Kidney capillary endothelial cell (primary cell): ENCODE measurements around the gene CRYBA1.
"Not testable (repeated sequence)": the region's sequence is repeated elsewhere in the genome, so short reads cannot be mapped to it uniquely, and the experiment has no call there.

Source experiments
- DNase-seq: peaks from one replicate; pipeline ENCODE4 v3.0.0-alpha.2; 2018; ENCODE audit warnings: low spot score

The CRYBA1 gene

GRCh38 chr17:29238133-29238850 lies 8.4 kb upstream of the CRYBA1 start:
- no peak for DNase-seq

GRCh38 chr17:29240477-29240876 lies 6.2 kb upstream of the CRYBA1 start:
- DNase-seq, result no peak

- DNase-seq, result peak; percentile 97
Measured at GRCh38 chr17:29240968-29241963, 5.4 kb upstream of the CRYBA1 start.

GRCh38 chr17:29242051-29242450 lies 4.6 kb upstream of the CRYBA1 start:
- DNase-seq, result no peak

GRCh38 chr17:29242790-29243189 lies 3.9 kb upstream of the CRYBA1 start:
- DNase-seq, result no peak

GRCh38 chr17:29243792-29244191 lies 2.9 kb upstream of the CRYBA1 start:
- DNase-seq, result no peak

GRCh38 chr17:29245401-29245800 lies 1.3 kb upstream of the CRYBA1 start:
- no peak for DNase-seq

- DNase-seq, result no peak
Measured at GRCh38 chr17:29247219-29247618, 560 bp downstream of the CRYBA1 start.

- DNase-seq, result no peak
Measured at GRCh38 chr17:29248845-29249244, 2.2 kb downstream of the CRYBA1 start.

- no peak for DNase-seq
Measured at GRCh38 chr17:29250666-29251065, 4.0 kb downstream of the CRYBA1 start.

- DNase-seq, result no peak
Measured at GRCh38 chr17:29251184-29251583, 4.5 kb downstream of the CRYBA1 start.

- peak; percentile 25 for DNase-seq
Measured at GRCh38 chr17:29252101-29252791, 5.6 kb downstream of the CRYBA1 start.

- no peak for DNase-seq
Measured at GRCh38 chr17:29253037-29253436, 6.4 kb downstream of the CRYBA1 start.

- DNase-seq, result no peak
Measured at GRCh38 chr17:29255926-29256522, 9.4 kb downstream of the CRYBA1 start.

GRCh38 chr17:29256735-29257466 lies 10.2 kb downstream of the CRYBA1 start:
- no peak for DNase-seq

- DNase-seq, result no peak
Measured at GRCh38 chr17:29257756-29258155, 11.1 kb downstream of the CRYBA1 start.

GRCh38 chr17:29263916-29264315 lies 17.3 kb downstream of the CRYBA1 start:
- no peak for DNase-seq

- DNase-seq, result not testable (repeated sequence)
Measured at GRCh38 chr17:29271980-29272379, 25.3 kb downstream of the CRYBA1 start.

- no peak for DNase-seq
Measured at GRCh38 chr17:29273924-29274323, 27.3 kb downstream of the CRYBA1 start.

GRCh38 chr17:29278692-29279091 lies 32.0 kb downstream of the CRYBA1 start:
- DNase-seq, result no peak

- DNase-seq, result no peak
Measured at GRCh38 chr17:29279397-29280070, 32.9 kb downstream of the CRYBA1 start.
